B cell (primary cell): ENCODE data around the gene TWNK.

ENCODE experiments used
- EZH2 ChIP-seq: IDR thresholded peaks from 2 replicates; pipeline ENCODE4 v1.6.1; 2012; ENCODE audit warnings: borderline replicate concordance, low read depth, mild to moderate bottlenecking, moderate library complexity, low read length; ENCODE audit not compliant: insufficient read depth, poor library complexity, severe bottlenecking
- TF ChIP-seq, protein P1 (sequence below): fragments of 200-600 bp; IDR thresholded peaks from one replicate; pipeline ENCODE4 v1.8.0; 2022; ENCODE audit warnings: antibody characterized with exemption, mild to moderate bottlenecking

GRCh38 chr10:100977436-100977835 lies 9.9 kb upstream of the TWNK start:
- TF ChIP-seq, protein P1, sequence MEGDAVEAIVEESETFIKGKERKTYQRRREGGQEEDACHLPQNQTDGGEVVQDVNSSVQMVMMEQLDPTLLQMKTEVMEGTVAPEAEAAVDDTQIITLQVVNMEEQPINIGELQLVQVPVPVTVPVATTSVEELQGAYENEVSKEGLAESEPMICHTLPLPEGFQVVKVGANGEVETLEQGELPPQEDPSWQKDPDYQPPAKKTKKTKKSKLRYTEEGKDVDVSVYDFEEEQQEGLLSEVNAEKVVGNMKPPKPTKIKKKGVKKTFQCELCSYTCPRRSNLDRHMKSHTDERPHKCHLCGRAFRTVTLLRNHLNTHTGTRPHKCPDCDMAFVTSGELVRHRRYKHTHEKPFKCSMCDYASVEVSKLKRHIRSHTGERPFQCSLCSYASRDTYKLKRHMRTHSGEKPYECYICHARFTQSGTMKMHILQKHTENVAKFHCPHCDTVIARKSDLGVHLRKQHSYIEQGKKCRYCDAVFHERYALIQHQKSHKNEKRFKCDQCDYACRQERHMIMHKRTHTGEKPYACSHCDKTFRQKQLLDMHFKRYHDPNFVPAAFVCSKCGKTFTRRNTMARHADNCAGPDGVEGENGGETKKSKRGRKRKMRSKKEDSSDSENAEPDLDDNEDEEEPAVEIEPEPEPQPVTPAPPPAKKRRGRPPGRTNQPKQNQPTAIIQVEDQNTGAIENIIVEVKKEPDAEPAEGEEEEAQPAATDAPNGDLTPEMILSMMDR = no peak
- no peak for TF ChIP-seq EZH2
